ENCODE data around the gene SH2B2. TPM values are rescaled to one million over a fixed set of nuclear protein-coding genes. Genes with fewer than 3 reads are reported as not detected.

The SH2B2 gene
- total and polyA plus RNA-seq, 2 experiments from 2014 or later: 5.6 to 21.9 TPM

DNA sequence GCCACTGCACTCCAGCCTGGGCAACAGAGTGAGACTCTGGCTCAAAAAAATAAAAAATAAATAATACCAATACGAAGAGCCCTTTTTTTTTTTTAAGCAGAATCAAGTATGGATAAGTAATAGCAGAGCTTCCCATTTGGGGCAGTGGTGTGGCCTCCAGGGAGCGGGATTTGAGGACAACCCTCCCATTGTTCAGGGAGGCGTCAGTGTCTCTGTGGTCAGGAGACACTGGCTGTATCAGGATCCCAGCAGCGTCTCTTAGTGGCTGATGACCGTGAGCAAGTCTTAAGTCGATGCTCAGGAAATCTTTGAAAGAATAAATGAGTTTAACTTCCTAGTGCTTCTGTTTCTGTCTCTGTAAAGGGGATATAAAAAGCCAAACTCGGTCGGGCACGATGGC, 25.2 kb upstream of the SH2B2 start (continued):
- TF ChIP-seq, protein P1, sequence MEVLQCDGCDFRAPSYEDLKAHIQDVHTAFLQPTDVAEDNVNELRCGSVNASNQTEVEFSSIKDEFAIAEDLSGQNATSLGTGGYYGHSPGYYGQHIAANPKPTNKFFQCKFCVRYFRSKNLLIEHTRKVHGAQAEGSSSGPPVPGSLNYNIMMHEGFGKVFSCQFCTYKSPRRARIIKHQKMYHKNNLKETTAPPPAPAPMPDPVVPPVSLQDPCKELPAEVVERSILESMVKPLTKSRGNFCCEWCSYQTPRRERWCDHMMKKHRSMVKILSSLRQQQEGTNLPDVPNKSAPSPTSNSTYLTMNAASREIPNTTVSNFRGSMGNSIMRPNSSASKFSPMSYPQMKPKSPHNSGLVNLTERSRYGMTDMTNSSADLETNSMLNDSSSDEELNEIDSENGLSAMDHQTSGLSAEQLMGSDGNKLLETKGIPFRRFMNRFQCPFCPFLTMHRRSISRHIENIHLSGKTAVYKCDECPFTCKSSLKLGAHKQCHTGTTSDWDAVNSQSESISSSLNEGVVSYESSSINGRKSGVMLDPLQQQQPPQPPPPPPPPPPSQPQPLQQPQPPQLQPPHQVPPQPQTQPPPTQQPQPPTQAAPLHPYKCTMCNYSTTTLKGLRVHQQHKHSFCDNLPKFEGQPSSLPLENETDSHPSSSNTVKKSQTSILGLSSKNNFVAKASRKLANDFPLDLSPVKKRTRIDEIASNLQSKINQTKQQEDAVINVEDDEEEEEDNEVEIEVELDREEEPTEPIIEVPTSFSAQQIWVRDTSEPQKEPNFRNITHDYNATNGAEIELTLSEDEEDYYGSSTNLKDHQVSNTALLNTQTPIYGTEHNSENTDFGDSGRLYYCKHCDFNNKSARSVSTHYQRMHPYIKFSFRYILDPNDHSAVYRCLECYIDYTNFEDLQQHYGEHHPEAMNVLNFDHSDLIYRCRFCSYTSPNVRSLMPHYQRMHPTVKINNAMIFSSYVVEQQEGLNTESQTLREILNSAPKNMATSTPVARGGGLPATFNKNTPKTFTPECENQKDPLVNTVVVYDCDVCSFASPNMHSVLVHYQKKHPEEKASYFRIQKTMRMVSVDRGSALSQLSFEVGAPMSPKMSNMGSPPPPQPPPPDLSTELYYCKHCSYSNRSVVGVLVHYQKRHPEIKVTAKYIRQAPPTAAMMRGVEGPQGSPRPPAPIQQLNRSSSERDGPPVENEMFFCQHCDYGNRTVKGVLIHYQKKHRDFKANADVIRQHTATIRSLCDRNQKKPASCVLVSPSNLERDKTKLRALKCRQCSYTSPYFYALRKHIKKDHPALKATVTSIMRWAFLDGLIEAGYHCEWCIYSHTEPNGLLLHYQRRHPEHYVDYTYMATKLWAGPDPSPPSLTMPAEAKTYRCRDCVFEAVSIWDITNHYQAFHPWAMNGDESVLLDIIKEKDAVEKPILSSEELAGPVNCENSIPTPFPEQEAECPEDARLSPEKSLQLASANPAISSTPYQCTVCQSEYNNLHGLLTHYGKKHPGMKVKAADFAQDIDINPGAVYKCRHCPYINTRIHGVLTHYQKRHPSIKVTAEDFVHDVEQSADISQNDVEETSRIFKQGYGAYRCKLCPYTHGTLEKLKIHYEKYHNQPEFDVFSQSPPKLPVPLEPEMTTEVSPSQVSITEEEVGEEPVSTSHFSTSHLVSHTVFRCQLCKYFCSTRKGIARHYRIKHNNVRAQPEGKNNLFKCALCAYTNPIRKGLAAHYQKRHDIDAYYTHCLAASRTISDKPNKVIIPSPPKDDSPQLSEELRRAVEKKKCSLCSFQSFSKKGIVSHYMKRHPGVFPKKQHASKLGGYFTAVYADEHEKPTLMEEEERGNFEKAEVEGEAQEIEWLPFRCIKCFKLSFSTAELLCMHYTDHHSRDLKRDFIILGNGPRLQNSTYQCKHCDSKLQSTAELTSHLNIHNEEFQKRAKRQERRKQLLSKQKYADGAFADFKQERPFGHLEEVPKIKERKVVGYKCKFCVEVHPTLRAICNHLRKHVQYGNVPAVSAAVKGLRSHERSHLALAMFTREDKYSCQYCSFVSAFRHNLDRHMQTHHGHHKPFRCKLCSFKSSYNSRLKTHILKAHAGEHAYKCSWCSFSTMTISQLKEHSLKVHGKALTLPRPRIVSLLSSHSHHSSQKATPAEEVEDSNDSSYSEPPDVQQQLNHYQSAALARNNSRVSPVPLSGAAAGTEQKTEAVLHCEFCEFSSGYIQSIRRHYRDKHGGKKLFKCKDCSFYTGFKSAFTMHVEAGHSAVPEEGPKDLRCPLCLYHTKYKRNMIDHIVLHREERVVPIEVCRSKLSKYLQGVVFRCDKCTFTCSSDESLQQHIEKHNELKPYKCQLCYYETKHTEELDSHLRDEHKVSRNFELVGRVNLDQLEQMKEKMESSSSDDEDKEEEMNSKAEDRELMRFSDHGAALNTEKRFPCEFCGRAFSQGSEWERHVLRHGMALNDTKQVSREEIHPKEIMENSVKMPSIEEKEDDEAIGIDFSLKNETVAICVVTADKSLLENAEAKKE (CRISPR knock-in tag; IDR thresholded peaks at IDR 0.05): no peak
- TF ChIP-seq NANOG (IDR thresholded peaks at IDR 0.05; ENCODE audit: borderline replicate concordance) (no peak), ZNF331 (CRISPR knock-in tag; IDR thresholded peaks at IDR 0.05; ENCODE audit: low read depth) (no peak), ZNF114 (CRISPR knock-in tag; IDR thresholded peaks at IDR 0.05) (no peak), JUNB (IDR thresholded peaks at IDR 0.05; ENCODE audit: unreplicated experiment) (no peak), REST (IDR thresholded peaks at IDR 0.05; ENCODE audit: unreplicated experiment) (no peak), EZH2phosphoT487 (IDR thresholded peaks at IDR 0.05; ENCODE audit: unreplicated experiment) (no peak), POLR2AphosphoS5 (IDR thresholded peaks at IDR 0.05; ENCODE audit: low read depth) (no peak)
- TF ChIP-seq, protein P2, sequence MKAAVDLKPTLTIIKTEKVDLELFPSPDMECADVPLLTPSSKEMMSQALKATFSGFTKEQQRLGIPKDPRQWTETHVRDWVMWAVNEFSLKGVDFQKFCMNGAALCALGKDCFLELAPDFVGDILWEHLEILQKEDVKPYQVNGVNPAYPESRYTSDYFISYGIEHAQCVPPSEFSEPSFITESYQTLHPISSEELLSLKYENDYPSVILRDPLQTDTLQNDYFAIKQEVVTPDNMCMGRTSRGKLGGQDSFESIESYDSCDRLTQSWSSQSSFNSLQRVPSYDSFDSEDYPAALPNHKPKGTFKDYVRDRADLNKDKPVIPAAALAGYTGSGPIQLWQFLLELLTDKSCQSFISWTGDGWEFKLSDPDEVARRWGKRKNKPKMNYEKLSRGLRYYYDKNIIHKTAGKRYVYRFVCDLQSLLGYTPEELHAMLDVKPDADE (IDR thresholded peaks at IDR 0.05): no peak
- TF ChIP-seq, protein P3, sequence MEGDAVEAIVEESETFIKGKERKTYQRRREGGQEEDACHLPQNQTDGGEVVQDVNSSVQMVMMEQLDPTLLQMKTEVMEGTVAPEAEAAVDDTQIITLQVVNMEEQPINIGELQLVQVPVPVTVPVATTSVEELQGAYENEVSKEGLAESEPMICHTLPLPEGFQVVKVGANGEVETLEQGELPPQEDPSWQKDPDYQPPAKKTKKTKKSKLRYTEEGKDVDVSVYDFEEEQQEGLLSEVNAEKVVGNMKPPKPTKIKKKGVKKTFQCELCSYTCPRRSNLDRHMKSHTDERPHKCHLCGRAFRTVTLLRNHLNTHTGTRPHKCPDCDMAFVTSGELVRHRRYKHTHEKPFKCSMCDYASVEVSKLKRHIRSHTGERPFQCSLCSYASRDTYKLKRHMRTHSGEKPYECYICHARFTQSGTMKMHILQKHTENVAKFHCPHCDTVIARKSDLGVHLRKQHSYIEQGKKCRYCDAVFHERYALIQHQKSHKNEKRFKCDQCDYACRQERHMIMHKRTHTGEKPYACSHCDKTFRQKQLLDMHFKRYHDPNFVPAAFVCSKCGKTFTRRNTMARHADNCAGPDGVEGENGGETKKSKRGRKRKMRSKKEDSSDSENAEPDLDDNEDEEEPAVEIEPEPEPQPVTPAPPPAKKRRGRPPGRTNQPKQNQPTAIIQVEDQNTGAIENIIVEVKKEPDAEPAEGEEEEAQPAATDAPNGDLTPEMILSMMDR (conservative IDR thresholded peaks at IDR 0.05; ENCODE audit: low read depth in 2 of 2): no peak

Measured in GM23338 (cell line).